ENCODE measurements around the gene C2CD2. TPM values are rescaled to one million over a fixed set of nuclear protein-coding genes. Genes with fewer than 3 reads are reported as not detected.

Gene C2CD2
- total and polyA plus RNA-seq, 3 donors from 2014 or later, result 8.6 to 17.4 (median 13.2) TPM

GRCh38 chr21:41923186-41923585 is 30.6 kb downstream of the C2CD2 start:
- intact Hi-C loops (cut with DNase I; ENCODE audit: low total_unique reads), result no loop called here
- no peak for DNase-seq
- H3K36me3 ChIP-seq (ENCODE audit: low read depth, missing control alignments), result no peaks in the 10 kb centered on the region
- H3K27me3 ChIP-seq, result no peaks in the 10 kb centered on the region
- peak overlapping the region; percentile 47 to 63 for H3K27ac ChIP-seq
- no peaks in the 10 kb centered on the region for H3K9me3 ChIP-seq
- H3K4me3 ChIP-seq, result no peak overlapping the region
- 44 to 48% methylated on average over 8 of the region's 8 CpGs for WGBS, 2 donors
- peaks cover 27% of the 10 kb centered on the region for H3K4me1 ChIP-seq
- no peak for TF ChIP-seq POLR2A (IDR thresholded peaks at IDR 0.05)
- TF ChIP-seq, protein P1, sequence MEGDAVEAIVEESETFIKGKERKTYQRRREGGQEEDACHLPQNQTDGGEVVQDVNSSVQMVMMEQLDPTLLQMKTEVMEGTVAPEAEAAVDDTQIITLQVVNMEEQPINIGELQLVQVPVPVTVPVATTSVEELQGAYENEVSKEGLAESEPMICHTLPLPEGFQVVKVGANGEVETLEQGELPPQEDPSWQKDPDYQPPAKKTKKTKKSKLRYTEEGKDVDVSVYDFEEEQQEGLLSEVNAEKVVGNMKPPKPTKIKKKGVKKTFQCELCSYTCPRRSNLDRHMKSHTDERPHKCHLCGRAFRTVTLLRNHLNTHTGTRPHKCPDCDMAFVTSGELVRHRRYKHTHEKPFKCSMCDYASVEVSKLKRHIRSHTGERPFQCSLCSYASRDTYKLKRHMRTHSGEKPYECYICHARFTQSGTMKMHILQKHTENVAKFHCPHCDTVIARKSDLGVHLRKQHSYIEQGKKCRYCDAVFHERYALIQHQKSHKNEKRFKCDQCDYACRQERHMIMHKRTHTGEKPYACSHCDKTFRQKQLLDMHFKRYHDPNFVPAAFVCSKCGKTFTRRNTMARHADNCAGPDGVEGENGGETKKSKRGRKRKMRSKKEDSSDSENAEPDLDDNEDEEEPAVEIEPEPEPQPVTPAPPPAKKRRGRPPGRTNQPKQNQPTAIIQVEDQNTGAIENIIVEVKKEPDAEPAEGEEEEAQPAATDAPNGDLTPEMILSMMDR (IDR thresholded peaks at IDR 0.05), result no peak

- Histone ChIP-seq H3K27ac (no peak overlapping the region), H3K4me3 (no peak overlapping the region), H3K4me1 (peaks cover 20% of the 10 kb centered on the region), H3K9me3 (no peaks in the 10 kb centered on the region), H3K36me3 (ENCODE audit: low read depth, missing control alignments) (no peaks in the 10 kb centered on the region), H3K27me3 (no peaks in the 10 kb centered on the region)
- no peak for TF ChIP-seq POLR2A (IDR thresholded peaks at IDR 0.05)
- TF ChIP-seq, protein P1 (IDR thresholded peaks at IDR 0.05), result no peak
- intact Hi-C loops (cut with DNase I; ENCODE audit: low total_unique reads), result no loop called here
- DNase-seq, result no peak
- 77 to 80% methylated on average over 7 of the region's 7 CpGs for WGBS, 2 donors
These were observed 32.8 kb downstream of the C2CD2 start for GRCh38 chr21:41921021-41921420.

DNA sequence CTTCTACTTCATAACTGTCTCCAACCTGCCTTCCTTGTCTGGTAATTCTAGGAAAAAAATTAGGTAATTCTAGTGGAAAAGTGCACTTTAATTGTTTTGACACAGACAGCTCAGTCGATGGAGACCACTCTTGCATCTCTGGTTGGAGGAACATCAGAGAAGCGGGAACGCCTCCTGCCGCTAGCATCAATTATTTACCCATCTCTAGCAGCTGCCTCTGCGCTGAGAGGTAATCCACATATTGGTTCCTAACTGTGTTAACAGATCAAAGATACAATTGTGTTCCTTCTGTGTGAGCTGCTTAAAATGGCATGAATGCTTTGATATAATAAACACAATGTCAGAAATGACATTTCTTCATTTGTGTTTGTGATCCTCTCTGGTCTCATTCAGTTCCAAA is 33.3 kb downstream of the C2CD2 start:
- TF ChIP-seq, protein P1 (IDR thresholded peaks at IDR 0.05), result no peak
- TF ChIP-seq POLR2A (IDR thresholded peaks at IDR 0.05), result no peak
- Histone ChIP-seq H3K27ac (no peak overlapping the region), H3K9me3 (no peaks in the 10 kb centered on the region), H3K36me3 (ENCODE audit: low read depth, missing control alignments) (no peaks in the 10 kb centered on the region), H3K27me3 (no peaks in the 10 kb centered on the region), H3K4me1 (peaks cover 16% of the 10 kb centered on the region), H3K4me3 (no peak overlapping the region)
- intact Hi-C loops (cut with DNase I; ENCODE audit: low total_unique reads), result no loop called here
- WGBS, 2 donors, result 94 to 95% methylated on average over 5 of the region's 5 CpGs
- DNase-seq, result no peak

- H3K27ac ChIP-seq, result no peak overlapping the region
- intact Hi-C loops (cut with DNase I; ENCODE audit: low total_unique reads), result no loop called here
- H3K4me1 ChIP-seq, result peaks cover 16% of the 10 kb centered on the region
- no peaks in the 10 kb centered on the region for H3K27me3 ChIP-seq
- no peak for DNase-seq
- 90 to 92% methylated on average over 13 to 15 of the region's 15 CpGs for WGBS, 2 donors
- TF ChIP-seq, protein P1 (IDR thresholded peaks at IDR 0.05), result no peak
- TF ChIP-seq POLR2A (IDR thresholded peaks at IDR 0.05), result no peak
- no peaks in the 10 kb centered on the region for H3K36me3 ChIP-seq (ENCODE audit: low read depth, missing control alignments)
- no peak overlapping the region for H3K4me3 ChIP-seq
- H3K9me3 ChIP-seq, result no peaks in the 10 kb centered on the region
These were observed 34.0 kb downstream of the C2CD2 start for GRCh38 chr21:41919666-41920398.
